ENCODE data around the gene PSMC2.

The PSMC2 gene

DNA sequence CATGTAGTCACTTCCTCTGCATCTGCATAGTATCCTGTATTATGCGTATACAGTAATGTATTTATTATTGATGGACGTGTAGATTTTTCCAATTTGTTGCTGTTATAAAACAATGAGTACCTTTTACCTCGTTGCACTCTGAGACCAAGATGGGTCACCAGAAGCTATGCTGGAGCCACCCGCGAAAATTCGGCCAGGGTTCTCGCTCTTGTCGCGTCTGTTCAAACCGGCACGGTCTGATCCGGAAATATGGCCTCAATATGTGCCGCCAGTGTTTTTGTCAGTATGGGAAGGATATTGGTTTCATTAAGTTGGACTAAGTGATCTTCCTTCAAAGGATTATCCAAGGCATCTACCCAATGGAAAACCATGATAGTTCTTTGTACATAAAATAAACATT, 1.0 kb downstream of the PSMC2 start:
- Histone ChIP-seq H3K18ac (ENCODE audit: low read length) (no peak overlapping the region), H2BK12ac (ENCODE audit: low read length) (no peak overlapping the region), H3K27ac (ENCODE audit: low read depth, low read length) (no peak overlapping the region), H2BK5ac (ENCODE audit: low read depth, low read length, poor library complexity) (no peak overlapping the region), H4K8ac (ENCODE audit: low read depth, low read length) (no peak overlapping the region), H3K4me2 (ENCODE audit: low read length) (peak overlapping the region; percentile 71), H3K14ac (ENCODE audit: low read length) (no peak overlapping the region), H2AK5ac (ENCODE audit: low read length) (no peak overlapping the region), H4K12ac (ENCODE audit: low read depth, low read length) (no peak overlapping the region), H3K79me2 (ENCODE audit: control insufficient read depth, insufficient read depth, low read length, poor library complexity) (peaks cover 12% of the 10 kb centered on the region), H3K27me3 (ENCODE audit: insufficient read depth, low read length) (no peaks in the 10 kb centered on the region), H3K9ac (ENCODE audit: low read length) (no peak overlapping the region), H3K4me3 (ENCODE audit: low read depth, low read length) (peak overlapping the region; percentile 57), H2BK120ac (ENCODE audit: insufficient read depth, low read length, poor library complexity) (no peak overlapping the region), H3K36me3 (ENCODE audit: control insufficient read depth in 1 of 2, insufficient read depth in 2 of 2, low read length in 2 of 2) (peaks cover 7 to 10% of the 10 kb centered on the region in 2 experiments), H3K4ac (ENCODE audit: low read depth, low read length) (peak overlapping the region; percentile 98), H3K79me1 (ENCODE audit: low read length) (peaks cover 9% of the 10 kb centered on the region), H4K91ac (ENCODE audit: low read depth, low read length) (no peak overlapping the region), H2AFZ (ENCODE audit: insufficient read depth, low read length, poor library complexity) (no peak overlapping the region), H3K9me3 (ENCODE audit: insufficient read depth, low read depth, low read length) (peaks cover 2% of the 10 kb centered on the region), H3K23ac (ENCODE audit: low read length) (no peak overlapping the region), H3K4me1 (ENCODE audit: control insufficient read depth in 1 of 2, insufficient read depth in 2 of 2, low read length in 2 of 2) (peaks cover 2 to 4% of the 10 kb centered on the region in 2 experiments)
- no CpG with 5 or more reads among the region's 13 CpGs for WGBS (ENCODE audit: extremely low coverage, insufficient coverage, insufficient read length)
- DNase-seq, result no peak

GRCh38 chr7:103348959-103349358, 1.5 kb downstream of the PSMC2 start:
- H2AFZ ChIP-seq (ENCODE audit: insufficient read depth, low read length, poor library complexity), result no peak overlapping the region
- no peak overlapping the region for H4K12ac ChIP-seq (ENCODE audit: low read depth, low read length)
- no peak overlapping the region for H2BK120ac ChIP-seq (ENCODE audit: insufficient read depth, low read length, poor library complexity)
- no peak overlapping the region for H2BK5ac ChIP-seq (ENCODE audit: low read depth, low read length, poor library complexity)
- no peak overlapping the region for H2BK12ac ChIP-seq (ENCODE audit: low read length)
- no peak overlapping the region for H4K91ac ChIP-seq (ENCODE audit: low read depth, low read length)
- no peak overlapping the region for H2AK5ac ChIP-seq (ENCODE audit: low read length)
- H3K79me1 ChIP-seq (ENCODE audit: low read length), result peaks cover 8% of the 10 kb centered on the region
- peaks cover 2 to 4% of the 10 kb centered on the region in 2 experiments for H3K4me1 ChIP-seq (ENCODE audit: control insufficient read depth in 1 of 2, insufficient read depth in 2 of 2, low read length in 2 of 2)
- H3K4me2 ChIP-seq (ENCODE audit: low read length), result no peak overlapping the region
- no peak overlapping the region for H3K27ac ChIP-seq (ENCODE audit: low read depth, low read length)
- H3K14ac ChIP-seq (ENCODE audit: low read length), result no peak overlapping the region
- H3K23ac ChIP-seq (ENCODE audit: low read length), result no peak overlapping the region
- H3K79me2 ChIP-seq (ENCODE audit: control insufficient read depth, insufficient read depth, low read length, poor library complexity), result peaks cover 11% of the 10 kb centered on the region
- H3K4ac ChIP-seq (ENCODE audit: low read depth, low read length), result no peak overlapping the region
- DNase-seq, result no peak
- no peak overlapping the region for H3K4me3 ChIP-seq (ENCODE audit: low read depth, low read length)
- no peaks in the 10 kb centered on the region for H3K27me3 ChIP-seq (ENCODE audit: insufficient read depth, low read length)
- H4K8ac ChIP-seq (ENCODE audit: low read depth, low read length), result no peak overlapping the region
- no peak overlapping the region for H3K18ac ChIP-seq (ENCODE audit: low read length)
- H3K36me3 ChIP-seq (ENCODE audit: control insufficient read depth in 1 of 2, insufficient read depth in 2 of 2, low read length in 2 of 2), result peaks cover 7 to 10% of the 10 kb centered on the region in 2 experiments
- H3K9ac ChIP-seq (ENCODE audit: low read length), result no peak overlapping the region
- peaks cover 2% of the 10 kb centered on the region for H3K9me3 ChIP-seq (ENCODE audit: insufficient read depth, low read depth, low read length)
- no CpG with 5 or more reads among the region's 2 CpGs for WGBS (ENCODE audit: extremely low coverage, insufficient coverage, insufficient read length)

GRCh38 chr7:103349805-103350204, 2.4 kb downstream of the PSMC2 start:
- Histone ChIP-seq H4K12ac (ENCODE audit: low read depth, low read length) (no peak overlapping the region), H3K14ac (ENCODE audit: low read length) (no peak overlapping the region), H3K23ac (ENCODE audit: low read length) (no peak overlapping the region), H3K4me2 (ENCODE audit: low read length) (no peak overlapping the region), H2BK12ac (ENCODE audit: low read length) (no peak overlapping the region), H3K79me1 (ENCODE audit: low read length) (peaks cover 3% of the 10 kb centered on the region), H3K4ac (ENCODE audit: low read depth, low read length) (no peak overlapping the region), H4K8ac (ENCODE audit: low read depth, low read length) (no peak overlapping the region), H3K36me3 (ENCODE audit: control insufficient read depth in 1 of 2, insufficient read depth in 2 of 2, low read length in 2 of 2) (peaks cover 10 to 14% of the 10 kb centered on the region in 2 experiments), H2BK5ac (ENCODE audit: low read depth, low read length, poor library complexity) (no peak overlapping the region), H3K9me3 (ENCODE audit: insufficient read depth, low read depth, low read length) (peaks cover 2% of the 10 kb centered on the region), H2AK5ac (ENCODE audit: low read length) (no peak overlapping the region), H3K79me2 (ENCODE audit: control insufficient read depth, insufficient read depth, low read length, poor library complexity) (peaks cover 5% of the 10 kb centered on the region), H3K18ac (ENCODE audit: low read length) (no peak overlapping the region), H3K27me3 (ENCODE audit: insufficient read depth, low read length) (no peaks in the 10 kb centered on the region), H3K27ac (ENCODE audit: low read depth, low read length) (no peak overlapping the region), H2AFZ (ENCODE audit: insufficient read depth, low read length, poor library complexity) (no peak overlapping the region), H2BK120ac (ENCODE audit: insufficient read depth, low read length, poor library complexity) (no peak overlapping the region), H4K91ac (ENCODE audit: low read depth, low read length) (no peak overlapping the region), H3K9ac (ENCODE audit: low read length) (no peak overlapping the region), H3K4me3 (ENCODE audit: low read depth, low read length) (no peak overlapping the region), H3K4me1 (ENCODE audit: control insufficient read depth in 1 of 2, insufficient read depth in 2 of 2, low read length in 2 of 2) (peaks cover 2 to 4% of the 10 kb centered on the region in 2 experiments)
- no CpG with 5 or more reads among the region's 1 CpG for WGBS (ENCODE audit: extremely low coverage, insufficient coverage, insufficient read length)
- DNase-seq, result no peak

DNA sequence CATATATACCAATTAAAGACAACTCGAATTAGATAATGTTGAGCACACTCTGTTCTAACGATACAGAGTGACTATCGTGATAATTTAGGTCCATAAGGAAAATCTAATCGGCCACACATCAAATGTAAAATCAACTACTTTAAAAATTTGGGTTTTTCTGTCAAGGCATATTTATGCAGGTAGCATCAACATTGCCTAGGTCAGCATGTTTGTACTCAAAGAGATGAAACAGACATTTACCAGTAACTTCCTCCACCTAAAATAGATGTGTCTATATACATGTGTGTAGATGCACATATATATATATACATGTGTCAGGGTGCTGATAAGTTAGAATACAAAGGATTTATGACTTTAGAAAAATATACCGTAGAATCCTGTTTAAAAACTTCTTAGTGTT, 22.0 kb downstream of the PSMC2 start:
- no peaks in the 10 kb centered on the region for H3K4me1 ChIP-seq (ENCODE audit: control insufficient read depth in 1 of 2, insufficient read depth in 2 of 2, low read length in 2 of 2)
- no peak overlapping the region for H2AK5ac ChIP-seq (ENCODE audit: low read length)
- peaks cover 8 to 21% of the 10 kb centered on the region in 2 experiments for H3K36me3 ChIP-seq (ENCODE audit: control insufficient read depth in 1 of 2, insufficient read depth in 2 of 2, low read length in 2 of 2)
- DNase-seq, result no peak
- no CpG with 5 or more reads among the region's 5 CpGs for WGBS (ENCODE audit: extremely low coverage, insufficient coverage, insufficient read length)
- H3K23ac ChIP-seq (ENCODE audit: low read length), result no peak overlapping the region
- H3K27me3 ChIP-seq (ENCODE audit: insufficient read depth, low read length), result no peaks in the 10 kb centered on the region
- H2AFZ ChIP-seq (ENCODE audit: insufficient read depth, low read length, poor library complexity), result no peak overlapping the region
- H3K79me1 ChIP-seq (ENCODE audit: low read length), result no peaks in the 10 kb centered on the region
- H3K4me3 ChIP-seq (ENCODE audit: low read depth, low read length), result no peak overlapping the region
- no peak overlapping the region for H3K18ac ChIP-seq (ENCODE audit: low read length)
- no peak overlapping the region for H3K9ac ChIP-seq (ENCODE audit: low read length)
- no peak overlapping the region for H2BK12ac ChIP-seq (ENCODE audit: low read length)
- H3K4me2 ChIP-seq (ENCODE audit: low read length), result no peak overlapping the region
- no peak overlapping the region for H3K27ac ChIP-seq (ENCODE audit: low read depth, low read length)
- H3K4ac ChIP-seq (ENCODE audit: low read depth, low read length), result no peak overlapping the region
- no peaks in the 10 kb centered on the region for H3K9me3 ChIP-seq (ENCODE audit: insufficient read depth, low read depth, low read length)
- H2BK5ac ChIP-seq (ENCODE audit: low read depth, low read length, poor library complexity), result no peak overlapping the region
- H3K14ac ChIP-seq (ENCODE audit: low read length), result no peak overlapping the region
- no peak overlapping the region for H4K8ac ChIP-seq (ENCODE audit: low read depth, low read length)
- no peak overlapping the region for H4K12ac ChIP-seq (ENCODE audit: low read depth, low read length)
- no peak overlapping the region for H2BK120ac ChIP-seq (ENCODE audit: insufficient read depth, low read length, poor library complexity)
- no peak overlapping the region for H4K91ac ChIP-seq (ENCODE audit: low read depth, low read length)
- H3K79me2 ChIP-seq (ENCODE audit: control insufficient read depth, insufficient read depth, low read length, poor library complexity), result no peaks in the 10 kb centered on the region
